ENCODE data around the gene LASP1NB.

LASP1NB gene

GRCh38 chr17:38959508-38959907 lies 34.1 kb downstream of the LASP1NB start:
- H3K9me3 ChIP-seq (replicated peaks; ENCODE audit: control insufficient read depth, insufficient read depth, low read length), result no peaks in the 10 kb centered on the region
- DNase-seq (ENCODE audit: low read depth, low spot score), result no peak
- no peaks in the 10 kb centered on the region for H4K20me1 ChIP-seq (replicated peaks; ENCODE audit: control insufficient read depth, extremely low read depth, insufficient read depth, low read length)
- dilution Hi-C loops (cut with MboI; ENCODE audit: extremely low pct_ligation_motif_present, low sequenced_read_pairs), result no loop called here
- no peak for FAIRE-seq
- no TSS peak for BruUV-seq (replicated peaks)
- H3K4me1 ChIP-seq (ENCODE audit: control insufficient read depth, extremely low read depth, insufficient read depth, low read length), result peaks cover 20% of the 10 kb centered on the region
- H3K4me3 ChIP-seq (replicated peaks in 1 of 3; ENCODE audit: insufficient read depth in 1 of 3, low read depth in 1 of 3, low read length in 3 of 3), result no peak overlapping the region
- no peak overlapping the region for H2AFZ ChIP-seq (ENCODE audit: low read depth, low read length)
- no peak overlapping the region for H3K9ac ChIP-seq (replicated peaks; ENCODE audit: extremely low read depth, insufficient read depth, low read length)
- H3K79me2 ChIP-seq (ENCODE audit: control insufficient read depth, insufficient read depth, low read length), result no peaks in the 10 kb centered on the region
- H3K27me3 ChIP-seq (ENCODE audit: control insufficient read depth in 2 of 2, insufficient read depth in 2 of 2, low read length in 2 of 2), result no peaks in the 10 kb centered on the region
- CTCF ChIA-PET, result no interaction called here
- intact Hi-C loops (cut with micrococcal nuclease), result no loop called here
- no peaks in the 10 kb centered on the region for H3K36me3 ChIP-seq (ENCODE audit: control insufficient read depth in 2 of 2, extremely low read depth in 1 of 2, insufficient read depth in 2 of 2, low read length in 2 of 2)
- H3K27ac ChIP-seq (ENCODE audit: insufficient read depth, low read depth, low read length), result no peak overlapping the region
- TF ChIP-seq JUN (IDR thresholded peaks at IDR 0.05; ENCODE audit: borderline replicate concordance, insufficient read depth, insufficient read length, low read depth), result no peak
- TF ChIP-seq MYC (IDR thresholded peaks at IDR 0.05; ENCODE audit: low read depth, low read length), result no peak
- TF ChIP-seq GATA2 (IDR thresholded peaks at IDR 0.05; ENCODE audit: insufficient read depth, insufficient read length, low read depth, low read length), result no peak
- no peak for TF ChIP-seq CTCF (IDR thresholded peaks at IDR 0.05; ENCODE audit: extremely low read depth in 1 of 2, insufficient read depth in 1 of 2, low read depth in 1 of 2, low read length in 2 of 2)
- no peak for TF ChIP-seq POLR2AphosphoS5 (IDR thresholded peaks at IDR 0.05; ENCODE audit: insufficient read depth, low read depth, low read length)
- no peak for TF ChIP-seq POLR2A (IDR thresholded peaks at IDR 0.05; ENCODE audit: low read depth, low read length)
- TF ChIP-seq EZH2 (IDR thresholded peaks at IDR 0.05; ENCODE audit: borderline replicate concordance, low read depth, low read length, severe bottlenecking), result no peak
- TF ChIP-seq MAX (IDR thresholded peaks at IDR 0.05; ENCODE audit: insufficient read depth, insufficient read length), result no peak
- no peak for TF ChIP-seq FOS (IDR thresholded peaks at IDR 0.05; ENCODE audit: borderline replicate concordance, insufficient read depth, low read length)
- H3K4me2 ChIP-seq (ENCODE audit: insufficient read depth, low read length), result no peak overlapping the region
- POLR2A ChIA-PET, result no interaction called here
- no peaks in the 10 kb centered on the region for H3K9me1 ChIP-seq (replicated peaks; ENCODE audit: control insufficient read depth, extremely low read depth, insufficient read depth, low read length)

All from endothelial cell of umbilical vein (primary cell).